NT2/D1 (cell line): ENCODE measurements around the gene NRGN.

Experiments
- DNase-seq: peaks from one replicate; pipeline ENCODE4 v3.0.0-alpha.2; 2011; ENCODE audit warnings: low read depth, low spot score
- H3K27me3 ChIP-seq: 2 replicates; pipeline ENCODE4 v1.6.0; 2011; ENCODE audit warnings: mild to moderate bottlenecking; ENCODE audit not compliant: insufficient read length, insufficient read depth
- H3K36me3 ChIP-seq: 2 replicates; pipeline ENCODE4 v1.6.1; 2011; ENCODE audit warnings: mild to moderate bottlenecking, low read length, mixed read lengths; ENCODE audit not compliant: insufficient read depth, insufficient read length
- H3K4me1 ChIP-seq: 2 replicates; pipeline ENCODE4 v1.5.1; 2011; ENCODE audit not compliant: insufficient read depth, insufficient read length
- H3K4me3 ChIP-seq: 2 replicates; pipeline ENCODE4 v1.5.1; 2011; ENCODE audit warnings: low read depth; ENCODE audit not compliant: insufficient read length
- H3K9ac ChIP-seq: 2 replicates; pipeline ENCODE4 v1.6.0; 2011; ENCODE audit warnings: low read depth; ENCODE audit not compliant: insufficient read length
- H3K9me3 ChIP-seq: 2 replicates; pipeline ENCODE4 v1.5.1; 2011; ENCODE audit warnings: mild to moderate bottlenecking, low read length; ENCODE audit not compliant: insufficient read depth
- SUZ12 ChIP-seq: IDR thresholded peaks from 2 replicates; pipeline ENCODE4 v1.6.1; 2011; ENCODE audit not compliant: insufficient read length, insufficient read depth; ENCODE audit errors: extremely low read depth
- YY1 ChIP-seq: IDR thresholded peaks from 2 replicates; pipeline ENCODE4 v1.6.1; 2011; ENCODE audit not compliant: insufficient read length, insufficient read depth
- ZNF274 ChIP-seq: IDR thresholded peaks from 2 replicates; pipeline ENCODE4 v1.6.1; 2011; ENCODE audit warnings: mild to moderate bottlenecking, low read depth, low read length

Gene NRGN

GRCh38 chr11:124748481-124749343 lies 9.0 kb downstream of the NRGN start:
- peaks cover 40% of the 10 kb centered on the region for H3K27me3 ChIP-seq
- H3K9ac ChIP-seq: no peak overlapping the region
- H3K4me1 ChIP-seq: peaks cover 9% of the 10 kb centered on the region
- H3K4me3 ChIP-seq: no peak overlapping the region
- H3K36me3 ChIP-seq: no peaks in the 10 kb centered on the region
- DNase-seq: no peak
- no peaks in the 10 kb centered on the region for H3K9me3 ChIP-seq
- TF ChIP-seq SUZ12 (no peak), YY1 (no peak), ZNF274 (no peak)

- Histone ChIP-seq H3K27me3 (peaks cover 28% of the 10 kb centered on the region), H3K9ac (no peak overlapping the region), H3K9me3 (no peaks in the 10 kb centered on the region), H3K4me3 (no peak overlapping the region), H3K36me3 (no peaks in the 10 kb centered on the region), H3K4me1 (peaks cover 8% of the 10 kb centered on the region)
- TF ChIP-seq SUZ12: no peak
- no peak for DNase-seq
These were observed 10.2 kb downstream of the NRGN start for GRCh38 chr11:124749912-124750311.

GRCh38 chr11:124751391-124751740 lies 11.6 kb downstream of the NRGN start:
- Histone ChIP-seq H3K4me1 (peaks cover 4% of the 10 kb centered on the region), H3K4me3 (no peak overlapping the region)

GRCh38 chr11:124751741-124752470 lies 12.2 kb downstream of the NRGN start, which contains the start of gene VSIG2:
Gene VSIG2 (minus strand): TSS chr11:124752255. CDS start chr11:124752137, 118 bp downstream.
- Histone ChIP-seq H3K9ac (no peak within 1 kb of the TSS), H3K9me3 (no peaks in the 10 kb centered on the region), H3K36me3 (no peaks in the 10 kb centered on the region), H3K4me1 (peaks cover 4% of the 10 kb centered on the region), H3K4me3 (no peak within 1 kb of the TSS), H3K27me3 (peaks cover 13% of the 10 kb centered on the region)
- TF ChIP-seq YY1 (no peak), SUZ12 (no peak), ZNF274 (no peak)
- no peak for DNase-seq

More at GRCh38 chr11:124751391-124751740, 11.6 kb downstream of the NRGN start:
- no peak for DNase-seq
- H3K27me3 ChIP-seq: peaks cover 13% of the 10 kb centered on the region
- H3K9me3 ChIP-seq: no peaks in the 10 kb centered on the region
- TF ChIP-seq YY1: no peak
- no peak overlapping the region for H3K9ac ChIP-seq
- no peaks in the 10 kb centered on the region for H3K36me3 ChIP-seq

GRCh38 chr11:124752471-124753102 lies 12.8 kb downstream of the NRGN start:
- no peak for DNase-seq
- no peak overlapping the region for H3K9ac ChIP-seq
- no peaks in the 10 kb centered on the region for H3K9me3 ChIP-seq

GRCh38 chr11:124753205-124753604 lies 13.5 kb downstream of the NRGN start:
- H3K27me3 ChIP-seq: peaks cover 4% of the 10 kb centered on the region
- no peaks in the 10 kb centered on the region for H3K4me1 ChIP-seq

More at GRCh38 chr11:124752471-124753102, 12.8 kb downstream of the NRGN start:
- no peak overlapping the region for H3K4me3 ChIP-seq
- TF ChIP-seq YY1 (no peak), SUZ12 (no peak), ZNF274 (no peak)
- peaks cover 8% of the 10 kb centered on the region for H3K27me3 ChIP-seq
- no peaks in the 10 kb centered on the region for H3K36me3 ChIP-seq
- H3K4me1 ChIP-seq: peaks cover under 1% of the 10 kb centered on the region

GRCh38 chr11:124753624-124754023 lies 13.9 kb downstream of the NRGN start:
- no peak for DNase-seq
- Histone ChIP-seq H3K36me3 (no peaks in the 10 kb centered on the region), H3K4me3 (no peak overlapping the region), H3K9me3 (no peaks in the 10 kb centered on the region), H3K4me1 (no peaks in the 10 kb centered on the region), H3K27me3 (peaks cover 3% of the 10 kb centered on the region), H3K9ac (no peak overlapping the region)
- no peak for TF ChIP-seq SUZ12
- TF ChIP-seq ZNF274: no peak
- no peak for TF ChIP-seq YY1

More at GRCh38 chr11:124753205-124753604, 13.5 kb downstream of the NRGN start:
- Histone ChIP-seq H3K36me3 (no peaks in the 10 kb centered on the region), H3K9ac (no peak overlapping the region), H3K4me3 (no peak overlapping the region), H3K9me3 (no peaks in the 10 kb centered on the region)
- no peak for DNase-seq
- TF ChIP-seq SUZ12 (no peak), YY1 (no peak), ZNF274 (no peak)
